WERI-Rb-1 (cell line): ENCODE data around the gene NPFFR1.
"Not testable (repeated sequence)": the region's sequence is repeated elsewhere in the genome, so short reads cannot be mapped to it uniquely, and the experiment has no call there.

Experiments
- DNase-seq: peaks from one replicate; pipeline ENCODE4 v3.0.0-alpha.2; 2020
- H3K27ac ChIP-seq: fragments of 250-450 bp; sonication (Bioruptor Pico); 2 replicates; pipeline ENCODE4 v1.5.1; 2020; ENCODE audit warnings: mild to moderate bottlenecking, moderate library complexity
- H3K27me3 ChIP-seq: fragments of 250-450 bp; sonication (Bioruptor Pico); 2 replicates; pipeline ENCODE4 v1.5.1; 2021; ENCODE audit warnings: mild to moderate bottlenecking, low read depth, moderate library complexity; ENCODE audit not compliant: insufficient read depth, severe bottlenecking
- H3K36me3 ChIP-seq: fragments of 250-450 bp; sonication (Bioruptor Pico); 2 replicates; pipeline ENCODE4 v1.5.1; 2020; ENCODE audit warnings: mild to moderate bottlenecking, moderate library complexity
- H3K4me3 ChIP-seq: 2 replicates; pipeline ENCODE4 v1.5.1; 2011; ENCODE audit warnings: low read depth, mild to moderate bottlenecking, control low read depth, low read length
- H3K9me3 ChIP-seq: fragments of 250-450 bp; sonication (Bioruptor Pico); 2 replicates; pipeline ENCODE4 v1.5.1; 2021; ENCODE audit warnings: mild to moderate bottlenecking, moderate library complexity; ENCODE audit not compliant: severe bottlenecking
- CTCF ChIP-seq: IDR thresholded peaks from 2 replicates; pipeline ENCODE4 v1.5.1; 2011; ENCODE audit warnings: low read depth, mild to moderate bottlenecking, control low read depth, inconsistent platforms, low read length

NPFFR1 gene

DNA sequence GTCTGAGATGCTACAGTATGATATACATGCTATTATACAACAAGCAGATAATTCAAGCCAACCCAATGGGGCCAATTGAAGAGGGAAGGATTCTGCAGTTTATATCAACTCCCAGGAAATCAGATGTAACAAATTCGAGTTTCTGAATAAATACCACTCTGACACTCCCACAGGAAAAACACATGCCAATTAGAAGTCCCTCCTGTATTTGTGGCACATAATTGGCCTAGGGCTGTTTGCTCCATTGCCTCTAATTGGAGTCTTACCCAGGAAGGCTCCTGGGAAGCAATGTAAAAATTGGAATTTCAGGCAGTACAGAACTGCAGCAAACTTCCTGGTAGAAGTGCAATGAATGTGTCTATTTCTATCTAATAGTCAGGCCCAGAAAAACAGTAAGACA, 55.3 kb downstream of the NPFFR1 start:
- H3K27ac ChIP-seq = no peak overlapping the region
- H3K4me3 ChIP-seq = no peak overlapping the region
- no peak for TF ChIP-seq CTCF
- H3K27me3 ChIP-seq = no peaks in the 10 kb centered on the region
- DNase-seq = no peak
- no peaks in the 10 kb centered on the region for H3K9me3 ChIP-seq
- H3K36me3 ChIP-seq = peaks cover 78% of the 10 kb centered on the region

DNA sequence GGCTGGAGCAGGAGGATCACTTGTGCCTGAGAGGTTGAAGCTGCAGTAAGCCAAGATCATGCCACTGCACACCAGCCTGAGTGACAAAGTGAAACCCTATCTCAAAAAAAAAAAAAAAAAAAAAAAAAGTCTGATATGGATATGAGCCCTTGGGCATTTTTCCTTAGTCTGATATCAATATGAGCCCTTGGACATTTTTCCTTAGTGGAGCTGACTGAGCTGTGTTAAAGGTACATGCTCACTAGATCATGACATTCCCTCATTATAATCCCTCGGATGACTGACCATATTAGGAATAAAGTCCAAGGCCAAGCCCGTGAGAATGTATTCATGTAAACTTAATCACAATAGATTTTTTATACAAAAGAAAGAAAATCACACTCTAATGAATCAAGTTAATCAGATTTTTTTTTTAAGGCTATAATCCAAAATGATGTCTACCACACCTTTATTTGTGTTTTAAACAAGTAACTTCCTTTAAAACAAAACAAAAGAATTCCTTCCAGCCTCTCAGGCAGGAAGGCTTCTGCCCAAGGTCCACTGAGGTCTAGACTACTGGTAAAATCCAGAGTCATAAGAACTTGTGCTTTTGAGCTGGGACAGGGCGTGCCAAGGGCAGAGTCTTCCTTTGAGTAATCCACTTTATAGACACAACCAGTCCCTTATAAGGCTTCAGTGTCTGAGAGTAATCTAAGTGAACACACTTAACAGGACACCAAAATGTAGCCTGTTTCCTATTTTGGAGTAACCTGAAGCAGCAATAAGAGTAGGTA, 56.1 kb downstream of the NPFFR1 start:
- H3K36me3 ChIP-seq = peaks cover 82% of the 10 kb centered on the region
- no peaks in the 10 kb centered on the region for H3K27me3 ChIP-seq
- DNase-seq = no peak
- no peak overlapping the region for H3K4me3 ChIP-seq
- no peak for TF ChIP-seq CTCF
- no peaks in the 10 kb centered on the region for H3K9me3 ChIP-seq
- H3K27ac ChIP-seq = no peak overlapping the region

- Histone ChIP-seq H3K27ac (no peak overlapping the region), H3K4me3 (no peak overlapping the region), H3K27me3 (no peaks in the 10 kb centered on the region), H3K36me3 (peaks cover 76% of the 10 kb centered on the region), H3K9me3 (no peaks in the 10 kb centered on the region)
- DNase-seq = no peak
- TF ChIP-seq CTCF = no peak
Observed at GRCh38 chr10:70223728-70224127, 60.1 kb downstream of the NPFFR1 start.

GRCh38 chr10:70222811-70223447, 60.9 kb downstream of the NPFFR1 start:
- H3K9me3 ChIP-seq, H3K27me3 ChIP-seq, H3K4me3 ChIP-seq, H3K27ac ChIP-seq, DNase-seq: not testable (repeated sequence)
- peaks cover 76% of the 10 kb centered on the region for H3K36me3 ChIP-seq

DNA sequence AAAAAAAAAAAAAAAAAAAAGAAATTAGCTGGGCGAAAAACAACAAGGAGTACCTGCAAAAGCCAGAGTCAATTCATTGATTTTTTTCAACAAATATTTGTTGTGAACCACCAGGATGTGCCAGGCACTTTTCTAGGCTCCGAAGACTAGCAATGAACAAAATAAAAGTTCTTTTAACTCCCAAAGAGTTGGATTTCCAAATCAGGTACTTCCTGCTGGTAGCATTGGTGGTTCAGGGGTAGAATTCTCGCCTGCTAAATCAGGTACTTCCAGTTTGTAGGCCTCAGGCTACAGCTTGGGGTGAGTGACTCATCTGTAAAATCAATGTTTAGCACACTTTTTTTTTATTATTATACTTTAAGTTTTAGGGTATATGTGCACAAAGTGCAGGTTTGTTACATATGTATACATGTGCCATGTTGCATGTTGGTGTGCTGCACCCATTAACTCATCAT, 61.4 kb downstream of the NPFFR1 start:
- H3K27ac ChIP-seq = no peak overlapping the region
- H3K27me3 ChIP-seq = no peaks in the 10 kb centered on the region
- DNase-seq = no peak

More for the DNA sequence above, 61.4 kb downstream of the NPFFR1 start:
- Histone ChIP-seq H3K4me3 (no peak overlapping the region), H3K9me3 (no peaks in the 10 kb centered on the region), H3K36me3 (peaks cover 77% of the 10 kb centered on the region)
- TF ChIP-seq CTCF = no peak
